ENCODE measurements around the gene THRAP3. TPM values are rescaled to one million over a fixed set of nuclear protein-coding genes. Genes with fewer than 3 reads are reported as not detected.

Gene THRAP3
- total and polyA plus RNA-seq, 2 of the 8 experiments (the other 6 are each of a cell fraction or from before 2014, with no cell fraction given) = 40.2 to 183 TPM

DNA sequence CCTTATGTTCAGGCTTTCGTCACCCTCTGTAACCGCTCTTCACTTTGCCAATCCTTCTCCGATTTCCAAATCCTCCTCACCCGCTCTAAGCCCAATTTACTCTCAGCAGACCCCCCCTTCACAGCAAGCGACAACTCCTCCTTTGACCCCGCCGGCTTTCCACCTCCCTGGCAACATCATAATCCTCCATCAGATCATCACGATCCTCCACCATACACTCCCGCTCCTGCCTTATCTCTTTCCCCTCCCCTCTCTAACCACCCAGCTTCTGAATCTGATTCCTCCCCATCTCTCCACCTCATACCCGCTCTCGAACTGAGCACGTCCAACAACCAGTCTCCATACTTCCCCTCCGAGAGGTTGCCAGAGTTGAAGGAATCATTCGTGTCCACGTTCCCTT, 106.7 kb downstream of the THRAP3 start:
- H4K91ac ChIP-seq (replicated peaks; ENCODE audit: insufficient read length, low read length) = no peak overlapping the region
- CTCF ChIA-PET (ENCODE audit: partially characterized antibody) = interaction anchor here (1.2 to 2.2 kb wide), 2 partner anchors 11 to 91 kb away, joined by 3 to 9 read pairs; no protein-coding TSS in a partner anchor
- FAIRE-seq = no peak

More for the DNA sequence above, 106.7 kb downstream of the THRAP3 start:
- Histone ChIP-seq H4K5ac (ENCODE audit: insufficient read length, low read depth, low read length) (no peak overlapping the region), H3K9ac (replicated peaks in 1 of 4; ENCODE audit: extremely low read depth in 1 of 4, low read depth in 3 of 4, low read length in 3 of 4) (no peak overlapping the region), H4K8ac (ENCODE audit: extremely low read depth, insufficient read depth, low read length) (no peak overlapping the region), H3K23ac (ENCODE audit: insufficient read length) (no peak overlapping the region), H2AK5ac (ENCODE audit: low read depth, low read length) (no peak overlapping the region), H3K27ac (ENCODE audit: low read depth, low read length) (no peak overlapping the region), H3K18ac (ENCODE audit: extremely low read depth, low read length) (no peak overlapping the region), H3K4me2 (ENCODE audit: insufficient read depth in 1 of 2, low read depth in 2 of 2, low read length in 2 of 2) (no peak overlapping the region), H3K4ac (replicated peaks; ENCODE audit: insufficient read length, low read depth, low read length) (no peak overlapping the region), H4K20me1 (replicated peaks in 1 of 2; ENCODE audit: control insufficient read depth in 1 of 2, insufficient read depth in 2 of 2, low read length in 2 of 2) (no peaks in the 10 kb centered on the region), H2BK15ac (ENCODE audit: low read length) (no peak overlapping the region), H2BK12ac (ENCODE audit: low read depth, low read length) (no peak overlapping the region), H3K4me3 (ENCODE audit: extremely low read depth in 1 of 4, insufficient read depth in 2 of 4, low read depth in 3 of 4, low read length in 4 of 4) (no peak overlapping the region), H3K14ac (ENCODE audit: insufficient read length) (no peak overlapping the region), H2BK20ac (ENCODE audit: low read length) (no peak overlapping the region), H3K56ac (replicated peaks; ENCODE audit: insufficient read length, low read depth, low read length) (no peak overlapping the region), H3K79me1 (ENCODE audit: low read depth, low read length) (no peaks in the 10 kb centered on the region; the same call in 1 of the 2 replicates), H2BK120ac (replicated peaks; ENCODE audit: low read depth, low read length) (no peak overlapping the region), H3K4me1 (replicated peaks in 1 of 4; ENCODE audit: control insufficient read depth in 3 of 4, insufficient read depth in 4 of 4, low read length in 3 of 4) (no peaks in the 10 kb centered on the region), H3K36me3 (ENCODE audit: control insufficient read depth in 2 of 4, insufficient read depth in 4 of 4, low read length in 3 of 4) (no peaks in the 10 kb centered on the region), H2AFZ (ENCODE audit: low read length) (no peak overlapping the region), H3K23me2 (ENCODE audit: low read depth, low read length) (peaks cover 4% of the 10 kb centered on the region; the same call in 1 of the 2 replicates), H3K9me3 (ENCODE audit: insufficient read depth in 2 of 2, low read depth in 1 of 2, low read length in 1 of 2) (no peaks in the 10 kb centered on the region), H3K27me3 (replicated peaks in 1 of 4; ENCODE audit: control insufficient read depth in 3 of 4, extremely low read depth in 1 of 4, insufficient read depth in 3 of 4, low read length in 3 of 4) (peaks cover 0 to 6% (median under 1%) of the 10 kb centered on the region in 4 experiments; a peak in 3 of 7 replicates), H2BK5ac (ENCODE audit: low read depth, low read length) (no peak overlapping the region), H3K79me2 (ENCODE audit: control insufficient read depth in 1 of 2, insufficient read depth in 2 of 2, low read length in 2 of 2) (no peaks in the 10 kb centered on the region)
- POLR2A ChIA-PET (ENCODE audit: partially characterized antibody) = interaction anchor here (1.1 to 1.9 kb wide), 3 partner anchors 8 to 25 kb away, joined by 4 to 10 read pairs (median 4); partner anchors contain the start of genes EVA1B and SH3D21
- no peak for TF ChIP-seq BCL11A (IDR thresholded peaks at IDR 0.05; ENCODE audit: low read depth in 2 of 2, low read length in 2 of 2)
- TF ChIP-seq KDM4A (IDR thresholded peaks at IDR 0.05; ENCODE audit: low read depth, low read length, severe bottlenecking) = no peak
- TF ChIP-seq, protein P1, sequence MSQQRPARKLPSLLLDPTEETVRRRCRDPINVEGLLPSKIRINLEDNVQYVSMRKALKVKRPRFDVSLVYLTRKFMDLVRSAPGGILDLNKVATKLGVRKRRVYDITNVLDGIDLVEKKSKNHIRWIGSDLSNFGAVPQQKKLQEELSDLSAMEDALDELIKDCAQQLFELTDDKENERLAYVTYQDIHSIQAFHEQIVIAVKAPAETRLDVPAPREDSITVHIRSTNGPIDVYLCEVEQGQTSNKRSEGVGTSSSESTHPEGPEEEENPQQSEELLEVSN (IDR thresholded peaks at IDR 0.05) = no peak
- TF ChIP-seq CHD1 (IDR thresholded peaks at IDR 0.05; ENCODE audit: low read depth, low read length) = no peak
- WGBS, 2 experiments (ENCODE audit: extremely low coverage in 1 of 2, insufficient coverage in 1 of 2, insufficient read length in 1 of 2, insufficient replicate concordance in 2 of 2, low coverage in 1 of 2, low lambda C conversion rate in 2 of 2, missing lambda C conversion rate in 1 of 2) = 92% methylated on average over 15 of the region's 15 CpGs; no CpG with 5 or more reads in 1 of the 2 experiments
- DNase-seq (ENCODE audit: low read depth in 1 of 2, low spot score in 2 of 2) = no peak

All from H1 (cell line).